Spinal cord (tissue), 10 donors: ENCODE data around the gene GCC1. TPM values are rescaled to one million over a fixed set of nuclear protein-coding genes. Genes with fewer than 3 reads are reported as not detected.

Source experiments
- DNase-seq, 6 donors: peaks; one replicate each; pipeline versions ENCODE4 v3.0.0 to v3.0.0-alpha.2; 2013 to 2015; ENCODE audit warnings: low spot score in 6 of 6, low read depth in 4 of 6
- H3K27ac ChIP-seq: one replicate; pipeline ENCODE4 v1.5.1; 2013; ENCODE audit warnings: low read depth, low read length, control low read depth
- H3K27me3 ChIP-seq: one replicate; pipeline ENCODE4 v1.6.1; 2013; ENCODE audit warnings: low read length; ENCODE audit not compliant: control insufficient read depth, insufficient read depth
- H3K36me3 ChIP-seq: one replicate; pipeline ENCODE4 v1.6.1; 2013; ENCODE audit warnings: low read length; ENCODE audit not compliant: control insufficient read depth, insufficient read depth
- H3K4me1 ChIP-seq: one replicate; pipeline ENCODE4 v1.6.1; 2013; ENCODE audit warnings: low read length; ENCODE audit not compliant: control insufficient read depth, insufficient read depth
- H3K4me3 ChIP-seq: one replicate; pipeline ENCODE4 v1.5.1; 2013; ENCODE audit warnings: low read depth, low read length, control low read depth
- H3K9me3 ChIP-seq: one replicate; pipeline ENCODE4 v1.6.1; 2013; ENCODE audit warnings: low read length; ENCODE audit not compliant: control insufficient read depth, insufficient read depth
- WGBS: methylation state at CpG from one replicate; pipeline ENCODE4 v1.1.5; 2013; ENCODE audit warnings: missing lambda C conversion rate; ENCODE audit not compliant: insufficient coverage; 5-methylcytosine and 5-hydroxymethylcytosine counted together
- polyA plus RNA-seq, 2 donors: library from polyadenylated mRNA; unstranded; fragments of 120-200 nt; gene quantifications; one replicate each; pipeline ENCODE4 v1.2.1, GENCODE V29; 2013; ENCODE audit not compliant: insufficient read length in 2 of 2
- total RNA-seq, 2 donors: library from RNA; depleted of rRNA in 1 of 2; stranded (reverse); fragments of 120-200 nt in 1 of 2; fragments of >200 nt in 1 of 2; gene quantifications; one replicate each; pipeline versions ENCODE4 v1.2.3 to v1.2.4, GENCODE V29; 2013 to 2014
- donor health status: healthy.

GCC1 gene
- total and polyA plus RNA-seq, 4 donors, result 11.3 to 13.1 (median 12.5) TPM

DNA sequence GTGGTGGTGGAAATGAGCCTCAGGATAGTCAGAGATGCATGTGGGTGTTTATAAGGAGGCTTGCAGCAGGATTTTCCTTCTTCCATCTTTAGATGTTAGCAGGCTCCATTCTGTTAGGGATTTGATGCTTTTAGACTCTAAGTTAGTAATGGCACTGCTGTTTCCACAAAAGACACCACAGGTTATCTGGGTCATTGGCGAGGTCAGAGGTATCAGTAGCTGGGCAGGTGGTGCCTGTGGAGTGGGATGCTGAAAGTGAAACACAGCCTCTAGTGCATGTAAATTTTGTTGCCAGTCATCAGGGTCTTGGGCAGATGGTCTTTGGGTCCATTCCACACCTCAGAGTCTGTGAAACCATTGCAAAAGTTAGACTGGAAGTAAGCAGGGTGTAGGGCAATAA is 33.4 kb upstream of the GCC1 start:
- no peak overlapping the region for H3K4me3 ChIP-seq
- no peaks in the 10 kb centered on the region for H3K36me3 ChIP-seq
- no peak overlapping the region for H3K27ac ChIP-seq
- peaks cover 48% of the 10 kb centered on the region for H3K27me3 ChIP-seq
- no peaks in the 10 kb centered on the region for H3K9me3 ChIP-seq
- peaks cover 6% of the 10 kb centered on the region for H3K4me1 ChIP-seq
- 71% methylated on average over 1 of the region's 1 CpG for WGBS
- DNase-seq, result no peak

DNA sequence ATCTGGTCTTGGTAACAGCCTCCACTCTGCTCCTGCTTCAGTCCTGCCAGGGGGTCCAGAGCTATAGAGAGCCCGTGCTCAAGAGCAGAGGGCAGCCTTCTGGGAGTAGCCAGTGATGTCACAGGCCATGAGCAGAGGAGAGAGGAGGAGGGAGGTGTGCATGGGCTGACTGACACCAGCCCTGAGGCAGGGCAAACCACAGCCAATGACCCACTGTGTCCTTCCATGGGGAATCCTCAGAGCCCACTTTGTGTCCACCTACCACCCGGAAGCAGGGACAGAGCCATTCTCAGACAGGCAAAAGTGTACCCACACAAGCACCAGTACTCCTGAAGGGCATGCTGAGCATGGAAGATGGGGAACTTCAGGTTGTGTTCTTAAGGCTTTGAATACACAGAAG is 32.6 kb upstream of the GCC1 start, which contains the start of gene PAX4:
TSS of gene PAX4 (minus strand) at position 101 of the 400 bp plus-strand sequence. CDS start 2,214 bp downstream, outside the sequence.
- no peaks in the 10 kb centered on the region for H3K36me3 ChIP-seq
- DNase-seq, result no peak
- H3K27me3 ChIP-seq, result peaks cover 48% of the 10 kb centered on the region
- H3K4me1 ChIP-seq, result peaks cover 6% of the 10 kb centered on the region
- no peaks in the 10 kb centered on the region for H3K9me3 ChIP-seq
- no peak within 1 kb of the TSS for H3K4me3 ChIP-seq
- WGBS, result no CpG with 5 or more reads among the region's 2 CpGs
- H3K27ac ChIP-seq, result no peak within 1 kb of the TSS

DNA sequence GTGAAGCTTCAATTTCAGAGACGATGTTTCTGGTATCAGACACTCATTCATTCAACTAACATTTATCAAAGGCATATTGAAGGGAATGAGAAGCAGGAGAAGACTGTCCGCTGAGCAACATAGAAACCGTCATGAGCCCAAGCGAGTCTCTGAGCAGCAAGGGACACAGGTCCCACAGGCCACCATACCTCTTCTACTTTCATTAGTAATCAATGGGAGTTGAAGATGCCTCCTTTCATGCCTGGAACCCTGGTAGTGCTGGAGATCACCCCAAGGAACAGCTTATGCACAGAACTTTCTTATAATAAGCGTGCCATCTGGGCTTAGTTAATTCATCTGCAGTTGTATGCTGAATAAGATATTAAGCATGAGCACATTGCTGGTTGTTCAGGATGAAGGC is 31.3 kb upstream of the GCC1 start:
- no peak overlapping the region for H3K4me3 ChIP-seq
- no peaks in the 10 kb centered on the region for H3K36me3 ChIP-seq
- H3K27ac ChIP-seq, result no peak overlapping the region
- WGBS, result no CpG with 5 or more reads among the region's 5 CpGs
- no peak for DNase-seq
- H3K4me1 ChIP-seq, result peaks cover 6% of the 10 kb centered on the region
- peaks cover 48% of the 10 kb centered on the region for H3K27me3 ChIP-seq
- H3K9me3 ChIP-seq, result no peaks in the 10 kb centered on the region

DNA sequence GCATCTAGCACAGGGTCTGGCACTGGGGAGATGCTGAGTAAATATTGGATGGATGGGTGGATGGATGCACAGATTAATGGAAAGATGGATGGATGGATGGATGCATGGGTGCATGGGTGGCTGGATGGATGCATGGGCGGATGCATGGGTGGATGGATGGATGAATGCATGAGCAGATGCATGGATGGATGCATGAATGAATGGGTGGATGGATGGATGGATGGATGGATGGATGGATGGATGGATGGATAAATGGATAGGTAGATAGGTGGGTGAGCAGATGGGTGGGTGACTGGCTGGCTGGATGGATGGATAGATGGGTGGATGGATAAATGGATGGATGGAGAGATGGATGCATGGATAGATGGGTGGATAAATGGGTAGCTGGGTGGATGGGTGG is 26.9 kb upstream of the GCC1 start:
- Histone ChIP-seq H3K9me3 (no peaks in the 10 kb centered on the region), H3K27ac (no peak overlapping the region), H3K4me3 (no peak overlapping the region), H3K4me1 (no peaks in the 10 kb centered on the region), H3K36me3 (no peaks in the 10 kb centered on the region), H3K27me3 (peaks cover 17% of the 10 kb centered on the region)
- no peak for DNase-seq
- WGBS, result 94% methylated on average over 1 of the region's 1 CpG

DNA sequence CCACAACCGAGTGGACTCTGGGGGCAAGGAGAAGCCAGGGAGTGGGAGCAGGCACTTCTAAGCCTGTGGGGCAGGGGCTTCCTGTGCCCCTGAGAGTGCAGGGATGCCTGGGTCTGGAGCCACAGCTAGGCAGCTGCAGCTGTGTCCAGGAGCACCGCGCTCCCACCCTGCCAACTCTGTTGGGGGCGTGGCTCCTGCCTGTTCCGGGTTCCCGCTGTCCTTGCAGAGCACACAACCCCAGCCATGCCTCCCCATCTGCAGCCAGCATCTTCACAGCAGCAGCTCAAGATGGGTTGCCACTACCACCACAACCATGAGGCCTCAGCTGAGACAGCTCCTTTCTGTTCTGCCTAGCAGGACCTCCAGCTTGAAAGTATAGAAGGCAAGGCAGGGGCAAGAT is 23.9 kb upstream of the GCC1 start:
- WGBS, result 87% methylated on average over 6 of the region's 6 CpGs
- Histone ChIP-seq H3K36me3 (no peaks in the 10 kb centered on the region), H3K27me3 (no peaks in the 10 kb centered on the region)

DNA sequence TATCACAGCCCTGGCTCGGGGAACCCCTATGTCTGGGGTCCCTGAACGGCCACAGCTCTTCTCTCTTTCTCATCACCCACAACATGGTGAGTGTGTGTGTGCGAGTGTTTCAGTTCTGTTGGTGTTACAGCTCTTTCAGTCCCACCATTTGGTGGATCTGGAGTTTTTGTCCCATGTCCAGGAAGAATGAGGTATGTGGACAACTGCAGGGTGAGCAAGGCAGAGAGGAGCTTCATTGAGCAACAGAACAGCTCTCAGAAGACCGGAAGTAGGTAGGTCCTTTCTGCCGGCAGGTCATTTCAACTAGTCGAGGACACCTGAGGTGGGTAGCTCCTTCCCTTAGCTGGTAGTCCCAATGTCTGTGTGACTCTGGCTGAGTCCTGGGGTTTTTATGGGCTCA is 23.1 kb upstream of the GCC1 start:
- Histone ChIP-seq H3K9me3 (no peaks in the 10 kb centered on the region), H3K4me3 (no peak overlapping the region), H3K27ac (no peak overlapping the region), H3K4me1 (no peaks in the 10 kb centered on the region), H3K27me3 (no peaks in the 10 kb centered on the region), H3K36me3 (no peaks in the 10 kb centered on the region)
- WGBS, result 96% methylated on average over 3 of the region's 6 CpGs
- DNase-seq, result no peak

More for the DNA sequence above, 23.9 kb upstream of the GCC1 start:
- H3K4me1 ChIP-seq, result no peaks in the 10 kb centered on the region
- no peak overlapping the region for H3K4me3 ChIP-seq
- no peaks in the 10 kb centered on the region for H3K9me3 ChIP-seq
- no peak for DNase-seq
- no peak overlapping the region for H3K27ac ChIP-seq

DNA sequence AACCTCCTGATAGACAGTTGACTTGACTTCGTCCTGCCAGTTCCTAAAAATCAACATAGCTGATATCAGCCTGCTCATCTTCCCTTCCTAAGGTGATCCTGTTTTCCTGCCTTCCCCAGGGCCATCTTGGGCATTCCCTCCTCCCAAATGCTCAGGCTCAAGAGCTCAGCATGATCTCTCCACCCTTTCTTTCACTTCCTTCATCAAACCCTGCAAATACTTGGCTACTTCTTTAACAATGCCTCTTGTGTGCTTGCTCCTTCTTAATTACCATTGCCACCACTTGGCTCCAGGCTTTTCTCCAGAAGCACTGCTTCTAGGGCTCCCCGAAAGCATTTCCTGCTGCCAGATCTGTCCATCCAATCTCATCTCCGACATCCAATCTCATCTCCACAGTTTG is 15.5 kb upstream of the GCC1 start:
- H3K27me3 ChIP-seq, result no peaks in the 10 kb centered on the region
- DNase-seq, result no peak
- no peaks in the 10 kb centered on the region for H3K36me3 ChIP-seq
- H3K9me3 ChIP-seq, result no peaks in the 10 kb centered on the region
- H3K4me3 ChIP-seq, result no peak overlapping the region
- no peaks in the 10 kb centered on the region for H3K4me1 ChIP-seq
- no peak overlapping the region for H3K27ac ChIP-seq
- WGBS, result 80% methylated on average over 3 of the region's 3 CpGs

DNA sequence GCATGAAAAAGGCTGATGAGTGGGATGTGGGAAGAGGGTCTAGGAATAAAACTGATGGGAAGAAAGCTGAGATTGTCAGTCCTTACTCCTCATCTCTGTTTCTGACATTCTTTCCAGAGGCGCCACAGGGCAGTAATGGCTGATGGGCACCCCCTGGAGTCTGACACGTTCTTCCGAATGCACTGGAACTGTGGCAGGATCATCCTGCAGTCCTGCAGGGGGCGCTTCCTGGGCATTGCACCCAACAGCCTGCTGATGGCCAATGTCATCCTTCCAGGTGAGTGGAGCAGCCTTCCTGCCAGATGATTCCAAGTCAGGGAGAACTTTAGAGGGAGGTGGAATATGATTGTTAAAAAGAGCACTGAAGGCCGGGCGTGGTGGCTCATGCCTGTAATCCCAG is 12.9 kb upstream of the GCC1 start:
- no peak overlapping the region for H3K27ac ChIP-seq
- no peaks in the 10 kb centered on the region for H3K36me3 ChIP-seq
- no peak for DNase-seq
- no peak overlapping the region for H3K4me3 ChIP-seq
- H3K27me3 ChIP-seq, result no peaks in the 10 kb centered on the region
- no peaks in the 10 kb centered on the region for H3K4me1 ChIP-seq
- 43% methylated on average over 4 of the region's 6 CpGs for WGBS
- H3K9me3 ChIP-seq, result no peaks in the 10 kb centered on the region

DNA sequence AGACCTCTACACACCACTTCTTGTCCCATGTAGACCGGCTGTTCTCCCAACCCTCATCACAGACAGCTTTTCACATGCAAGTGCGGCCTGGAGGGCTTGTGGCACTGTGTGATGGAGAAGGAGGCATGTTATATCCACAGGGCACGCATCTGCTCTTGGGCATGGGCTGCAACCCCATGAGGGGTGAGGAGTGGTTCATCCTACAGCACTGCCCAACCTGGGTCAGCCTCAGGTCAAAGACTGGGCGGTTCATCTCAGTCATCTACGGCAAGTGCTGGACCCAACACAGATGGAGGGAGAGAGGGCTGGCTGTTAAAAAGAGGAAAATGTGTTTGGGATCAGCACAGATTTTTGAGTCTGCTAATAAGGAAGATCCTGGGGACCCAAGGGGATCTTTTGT is 10.3 kb upstream of the GCC1 start:
- Histone ChIP-seq H3K4me3 (no peak overlapping the region), H3K9me3 (no peaks in the 10 kb centered on the region), H3K4me1 (no peaks in the 10 kb centered on the region), H3K27ac (no peak overlapping the region), H3K36me3 (peaks cover 15% of the 10 kb centered on the region), H3K27me3 (no peaks in the 10 kb centered on the region)
- 90% methylated on average over 3 of the region's 5 CpGs for WGBS
- DNase-seq, result no peak

DNA sequence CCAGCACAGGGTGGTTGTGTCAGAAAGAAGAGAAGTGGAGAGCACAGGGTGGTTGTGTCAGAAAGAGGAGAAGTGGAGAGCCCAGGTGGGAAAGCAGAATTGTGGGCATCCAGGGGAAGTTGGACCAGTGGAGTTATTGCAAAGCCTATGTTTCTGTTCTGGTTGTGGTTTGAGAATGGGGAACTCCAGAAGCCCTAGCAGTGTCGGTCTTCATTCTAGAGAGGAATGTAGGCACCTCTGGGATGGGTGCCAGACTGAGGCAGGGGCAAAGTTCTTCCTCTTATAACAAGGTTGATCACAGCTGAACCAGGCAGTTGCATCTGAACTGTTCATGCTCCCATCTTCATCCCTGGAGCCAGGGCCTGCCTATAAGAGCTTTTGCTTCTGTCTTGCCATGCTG is 9.1 kb upstream of the GCC1 start:
- no peaks in the 10 kb centered on the region for H3K27me3 ChIP-seq
- peaks cover 1% of the 10 kb centered on the region for H3K4me1 ChIP-seq
- no peak overlapping the region for H3K4me3 ChIP-seq
- H3K27ac ChIP-seq, result no peak overlapping the region
- peaks cover 20% of the 10 kb centered on the region for H3K36me3 ChIP-seq
- WGBS, result 83% methylated on average over 1 of the region's 1 CpG
- DNase-seq, result no peak
- no peaks in the 10 kb centered on the region for H3K9me3 ChIP-seq
